ENCODE results near the gene EFNB1. TPM values are rescaled to one million over a fixed set of nuclear protein-coding genes. Genes with fewer than 3 reads are reported as not detected.
"Not testable (repeated sequence)": the region's sequence is repeated elsewhere in the genome, so short reads cannot be mapped to it uniquely, and the experiment has no call there.

Gene EFNB1
- 14.6 TPM for total RNA-seq (2013)
- polyA plus RNA-seq (1 to 10 TPM; 4.7 to 6.6 (median 5.4) TPM), polyA minus RNA-seq (10.1 and 17.0 TPM in 2 replicates), total RNA-seq (4.3 to 11.3 (median 6.7) reads per million in 11 experiments)

- Histone ChIP-seq H4K20me1 (ENCODE audit: insufficient read depth, low read length) (peaks cover 38% of the 10 kb centered on the region), H3K9ac (ENCODE audit: insufficient read depth, low read length, poor library complexity, severe bottlenecking) (peak within 1 kb of the TSS; percentile 59), H3K9me3 (replicated peaks in 1 of 2; ENCODE audit: control insufficient read depth in 1 of 2, insufficient read depth in 1 of 2, low read length in 2 of 2) (no peaks in the 10 kb centered on the region), H3K4me1 (ENCODE audit: control insufficient read depth in 1 of 2, insufficient read depth in 2 of 2, low read length in 2 of 2) (peaks cover 23 to 47% of the 10 kb centered on the region in 2 donors), H3K27me3 (ENCODE audit: control insufficient read depth in 2 of 2, insufficient read depth in 2 of 2, low read length in 2 of 2) (peaks cover 0 to 23% of the 10 kb centered on the region in 2 donors), H3K79me2 (ENCODE audit: insufficient read depth, low read length) (no peaks in the 10 kb centered on the region), H3K4me2 (replicated peaks; ENCODE audit: extremely low read depth, low read length, poor library complexity, severe bottlenecking) (peak within 1 kb of the TSS; percentile 85), H2AFZ (ENCODE audit: insufficient read depth, low read depth, low read length, poor library complexity, severe bottlenecking) (peak within 1 kb of the TSS; percentile 77), H3K36me3 (replicated peaks in 1 of 2; ENCODE audit: control insufficient read depth in 1 of 2, insufficient read depth in 2 of 2, low read length in 2 of 2) (no peaks in the 10 kb centered on the region), H3K4me3 (replicated peaks in 1 of 3; ENCODE audit: low read depth in 2 of 3, low read length in 3 of 3) (peak within 1 kb of the TSS; percentile 57 to 84 (median 81)), H3K27ac (ENCODE audit: low read depth in 1 of 2, low read length in 2 of 2) (peak within 1 kb of the TSS in 1 of 2 donors; percentile 20)
- intact Hi-C loops (cut with micrococcal nuclease), result loop anchor here (2.0 to 10.0 kb wide), 4 partner anchors 393 to 458 kb away; no protein-coding TSS in a partner anchor
- peak; percentile 89 to 90 (median 89) for DNase-seq
- Mint-ChIP-seq H3K27ac (peak within 1 kb of the TSS in 6 of 7 donors; percentile 2 to 84 (median 70)), H3K9me3 (peaks cover 0 to 11% (median 0%) of the 10 kb centered on the region in 7 donors), H3K4me1 (peaks cover 37% of the 10 kb centered on the region), H3K36me3 (no peaks in the 10 kb centered on the region), H3K27me3 (ENCODE audit: low read depth in 3 of 3) (peaks cover 21 to 35% (median 27%) of the 10 kb centered on the region in 3 donors), H3K4me3 (peak within 1 kb of the TSS; percentile 84 to 94)
- TF ChIP-seq CTCF (IDR thresholded peaks at IDR 0.05), result no peak
- under 1% methylated on average over 48 of the region's 82 CpGs for WGBS (ENCODE audit: insufficient coverage)
These were observed at the start of gene EFNB1 for GRCh38 chrX:68828740-68829581. Gene EFNB1, plus strand, starts transcription at chrX:68829021. Its CDS starts 756 bp downstream, at chrX:68829777.

- not testable (repeated sequence) for H3K36me3 Mint-ChIP-seq
These were observed 47.5 kb upstream of the EFNB1 start for GRCh38 chrX:68781295-68781694.

More at GRCh38 chrX:68781295-68781694, 47.5 kb upstream of the EFNB1 start:
- H3K9me3 ChIP-seq (replicated peaks in 1 of 2; ENCODE audit: control insufficient read depth in 1 of 2, insufficient read depth in 1 of 2, low read length in 2 of 2); intact Hi-C loops (cut with micrococcal nuclease); H3K27ac Mint-ChIP-seq; H3K36me3 ChIP-seq (replicated peaks in 1 of 2; ENCODE audit: control insufficient read depth in 1 of 2, insufficient read depth in 2 of 2, low read length in 2 of 2); H3K4me3 ChIP-seq (replicated peaks in 1 of 3; ENCODE audit: low read depth in 2 of 3, low read length in 3 of 3); H2AFZ ChIP-seq (ENCODE audit: insufficient read depth, low read depth, low read length, poor library complexity, severe bottlenecking); H3K4me2 ChIP-seq (replicated peaks; ENCODE audit: extremely low read depth, low read length, poor library complexity, severe bottlenecking); H3K4me1 ChIP-seq (ENCODE audit: control insufficient read depth in 1 of 2, insufficient read depth in 2 of 2, low read length in 2 of 2); H3K27me3 ChIP-seq (ENCODE audit: control insufficient read depth in 2 of 2, insufficient read depth in 2 of 2, low read length in 2 of 2); H3K4me3 Mint-ChIP-seq; H3K27me3 Mint-ChIP-seq (ENCODE audit: low read depth in 3 of 3); H4K20me1 ChIP-seq (ENCODE audit: insufficient read depth, low read length); H3K79me2 ChIP-seq (ENCODE audit: insufficient read depth, low read length); DNase-seq; H3K4me1 Mint-ChIP-seq; H3K27ac ChIP-seq (ENCODE audit: low read depth in 1 of 2, low read length in 2 of 2); H3K9ac ChIP-seq (ENCODE audit: insufficient read depth, low read length, poor library complexity, severe bottlenecking): not testable (repeated sequence)
- peaks cover 0 to 13% (median 5%) of the 10 kb centered on the region in 7 donors for H3K9me3 Mint-ChIP-seq
- no CpG with 5 or more reads among the region's 4 CpGs for WGBS (ENCODE audit: insufficient coverage)

Measured in CD14-positive monocyte (primary cell).